ENCODE results near the gene CNR1.

DNA sequence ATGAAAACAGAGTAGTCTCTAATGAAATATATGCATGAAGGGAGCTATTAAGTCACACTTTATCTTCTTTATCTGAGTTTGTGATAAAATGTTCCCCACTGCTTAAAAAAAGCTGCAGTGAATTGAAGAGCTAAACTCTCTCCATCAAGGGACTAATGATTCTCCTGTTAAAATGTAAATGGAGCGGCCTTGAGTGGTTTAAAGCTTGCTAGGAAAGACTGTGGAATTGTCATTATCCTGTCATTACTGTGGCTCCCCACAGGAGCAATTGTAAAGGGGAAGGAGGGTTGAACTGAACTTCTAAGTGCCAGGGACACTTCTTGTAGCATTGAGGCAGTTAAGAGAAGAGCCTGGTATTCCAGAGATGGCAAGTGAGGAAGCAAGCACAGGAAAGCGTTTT, 17.3 kb upstream of the CNR1 start:
- TF ChIP-seq, protein P1, sequence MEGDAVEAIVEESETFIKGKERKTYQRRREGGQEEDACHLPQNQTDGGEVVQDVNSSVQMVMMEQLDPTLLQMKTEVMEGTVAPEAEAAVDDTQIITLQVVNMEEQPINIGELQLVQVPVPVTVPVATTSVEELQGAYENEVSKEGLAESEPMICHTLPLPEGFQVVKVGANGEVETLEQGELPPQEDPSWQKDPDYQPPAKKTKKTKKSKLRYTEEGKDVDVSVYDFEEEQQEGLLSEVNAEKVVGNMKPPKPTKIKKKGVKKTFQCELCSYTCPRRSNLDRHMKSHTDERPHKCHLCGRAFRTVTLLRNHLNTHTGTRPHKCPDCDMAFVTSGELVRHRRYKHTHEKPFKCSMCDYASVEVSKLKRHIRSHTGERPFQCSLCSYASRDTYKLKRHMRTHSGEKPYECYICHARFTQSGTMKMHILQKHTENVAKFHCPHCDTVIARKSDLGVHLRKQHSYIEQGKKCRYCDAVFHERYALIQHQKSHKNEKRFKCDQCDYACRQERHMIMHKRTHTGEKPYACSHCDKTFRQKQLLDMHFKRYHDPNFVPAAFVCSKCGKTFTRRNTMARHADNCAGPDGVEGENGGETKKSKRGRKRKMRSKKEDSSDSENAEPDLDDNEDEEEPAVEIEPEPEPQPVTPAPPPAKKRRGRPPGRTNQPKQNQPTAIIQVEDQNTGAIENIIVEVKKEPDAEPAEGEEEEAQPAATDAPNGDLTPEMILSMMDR (IDR thresholded peaks at IDR 0.05), result no peak
- no peak for TF ChIP-seq POLR2A (IDR thresholded peaks at IDR 0.05)

Measured in esophagus squamous epithelium (tissue), 4 donors.